Nephron (organoid): Measurements from ENCODE around the gene WWC2.
"Not testable (repeated sequence)": the region's sequence is repeated elsewhere in the genome, so short reads cannot be mapped to it uniquely, and the experiment has no call there.

Experiments used
- H3K27ac Mint-ChIP-seq, 3 experiments: 2 replicates each; pipeline ENCODE4 v1.8.0; 2020; ENCODE audit warnings: mixed read lengths in 3 of 3, mild to moderate bottlenecking in 2 of 3, moderate library complexity in 1 of 3
- H3K27me3 Mint-ChIP-seq: 2 replicates; pipeline ENCODE4 v1.8.0; 2021; ENCODE audit warnings: low read depth, mild to moderate bottlenecking, moderate library complexity, mixed read lengths
- H3K36me3 Mint-ChIP-seq: 2 replicates; pipeline ENCODE4 v1.8.0; 2020; ENCODE audit warnings: low read depth, mixed read lengths
- H3K4me1 Mint-ChIP-seq: 2 replicates; pipeline ENCODE4 v1.8.0; 2020; ENCODE audit warnings: mixed read lengths
- H3K4me3 Mint-ChIP-seq, 3 experiments: 2 replicates each; pipeline ENCODE4 v1.8.0; 2020; ENCODE audit warnings: mild to moderate bottlenecking in 3 of 3, mixed read lengths in 3 of 3, moderate library complexity in 2 of 3
- H3K9me3 Mint-ChIP-seq: 2 replicates; pipeline ENCODE4 v1.8.0; 2020; ENCODE audit warnings: mixed read lengths
- CTCF ChIP-seq, 3 experiments: fragments of 200-600 bp; sonication (generic); IDR thresholded peaks; one replicate each; pipeline ENCODE4 v1.5.0; 2021; ENCODE audit warnings: antibody characterized with exemption in 3 of 3; ENCODE audit not compliant: unreplicated experiment in 3 of 3

Gene WWC2

GRCh38 chr4:183185018-183185417 is 86.0 kb downstream of the WWC2 start:
- H3K27me3 Mint-ChIP-seq, result no peaks in the 10 kb centered on the region
- no peak for TF ChIP-seq CTCF (IDR thresholded peaks at IDR 0.05; ENCODE audit: unreplicated experiment in 3 of 3)
- no peaks in the 10 kb centered on the region for H3K9me3 Mint-ChIP-seq
- peaks cover 14% of the 10 kb centered on the region for H3K36me3 Mint-ChIP-seq
- H3K4me1 Mint-ChIP-seq, result peaks cover 5% of the 10 kb centered on the region
- H3K4me3 Mint-ChIP-seq, result no peak overlapping the region
- no peak overlapping the region for H3K27ac Mint-ChIP-seq

- no peaks in the 10 kb centered on the region for H3K27me3 Mint-ChIP-seq
- no peak overlapping the region for H3K4me3 Mint-ChIP-seq
- peaks cover 14% of the 10 kb centered on the region for H3K36me3 Mint-ChIP-seq
- no peak overlapping the region for H3K27ac Mint-ChIP-seq
- H3K4me1 Mint-ChIP-seq, result peaks cover 5% of the 10 kb centered on the region
- no peaks in the 10 kb centered on the region for H3K9me3 Mint-ChIP-seq
- TF ChIP-seq CTCF (IDR thresholded peaks at IDR 0.05; ENCODE audit: unreplicated experiment in 3 of 3), result no peak
Measured at GRCh38 chr4:183185559-183185958, 86.5 kb downstream of the WWC2 start.

- Mint-ChIP-seq H3K4me1 (peaks cover 5% of the 10 kb centered on the region), H3K9me3 (no peaks in the 10 kb centered on the region), H3K36me3 (peaks cover 14% of the 10 kb centered on the region), H3K27me3 (no peaks in the 10 kb centered on the region), H3K4me3 (no peak overlapping the region), H3K27ac (peak overlapping the region in 1 of 3 experiments; percentile 9)
- TF ChIP-seq CTCF (IDR thresholded peaks at IDR 0.05; ENCODE audit: unreplicated experiment in 3 of 3), result no peak
Measured at GRCh38 chr4:183186813-183187212, 87.8 kb downstream of the WWC2 start.

- Mint-ChIP-seq H3K4me1 (no peaks in the 10 kb centered on the region), H3K36me3 (peaks cover 16% of the 10 kb centered on the region), H3K27me3 (no peaks in the 10 kb centered on the region), H3K9me3 (no peaks in the 10 kb centered on the region), H3K27ac (no peak overlapping the region), H3K4me3 (no peak overlapping the region)
- TF ChIP-seq CTCF (IDR thresholded peaks at IDR 0.05; ENCODE audit: unreplicated experiment in 3 of 3), result no peak
Measured at GRCh38 chr4:183190900-183191527, 92.0 kb downstream of the WWC2 start.

GRCh38 chr4:183191630-183192029 is 92.6 kb downstream of the WWC2 start:
- H3K36me3 Mint-ChIP-seq, result peaks cover 17% of the 10 kb centered on the region
- H3K4me1 Mint-ChIP-seq, result no peaks in the 10 kb centered on the region
- no peaks in the 10 kb centered on the region for H3K27me3 Mint-ChIP-seq
- no peak overlapping the region for H3K27ac Mint-ChIP-seq
- H3K9me3 Mint-ChIP-seq, result no peaks in the 10 kb centered on the region
- H3K4me3 Mint-ChIP-seq, result no peak overlapping the region
- no peak for TF ChIP-seq CTCF (IDR thresholded peaks at IDR 0.05; ENCODE audit: unreplicated experiment in 3 of 3)

GRCh38 chr4:183192571-183192970 is 93.5 kb downstream of the WWC2 start:
- H3K4me3 Mint-ChIP-seq, result no peak overlapping the region
- H3K27me3 Mint-ChIP-seq, result no peaks in the 10 kb centered on the region
- no peak overlapping the region for H3K27ac Mint-ChIP-seq
- TF ChIP-seq CTCF (IDR thresholded peaks at IDR 0.05; ENCODE audit: unreplicated experiment in 3 of 3), result no peak
- H3K9me3 Mint-ChIP-seq, result no peaks in the 10 kb centered on the region
- H3K36me3 Mint-ChIP-seq, result peaks cover 17% of the 10 kb centered on the region
- peaks cover 7% of the 10 kb centered on the region for H3K4me1 Mint-ChIP-seq

- H3K36me3 Mint-ChIP-seq, result peaks cover 16% of the 10 kb centered on the region
- not testable (repeated sequence) for H3K4me3 Mint-ChIP-seq, H3K4me1 Mint-ChIP-seq
Measured at GRCh38 chr4:183193730-183194338, 94.8 kb downstream of the WWC2 start.

More at GRCh38 chr4:183193730-183194338, 94.8 kb downstream of the WWC2 start:
- not testable (repeated sequence) for H3K27me3 Mint-ChIP-seq, H3K9me3 Mint-ChIP-seq, H3K27ac Mint-ChIP-seq
